Kidney (tissue), 14 donors: ENCODE results near the gene DPY19L1. TPM values are rescaled to one million over a fixed set of nuclear protein-coding genes. Genes with fewer than 3 reads are reported as not detected.
A peak's percentile ranks its signal among the peaks of the same experiment; 100 is the strongest.
"Not testable (repeated sequence)": the region's sequence is repeated elsewhere in the genome, so short reads cannot be mapped to it uniquely, and the experiment has no call there.

Source experiments
- DNase-seq, 5 donors: peaks; one replicate each; pipeline ENCODE4 v3.0.0-alpha.2; 2013 to 2020
- FAIRE-seq: peaks from 2 replicates; lab custom pipeline; 2012; peaks lifted over from hg19 to GRCh38; lab: Jason Lieb, UNC
- H3K27ac ChIP-seq, 2 donors: one replicate each; pipeline ENCODE4 v1.7.0; 2013; ENCODE audit warnings: low read depth in 2 of 2, low read length in 2 of 2, inconsistent platforms in 1 of 2
- H3K27me3 ChIP-seq: one replicate; pipeline ENCODE4 v1.7.1; 2013; ENCODE audit warnings: low read length, inconsistent platforms; ENCODE audit not compliant: control insufficient read depth, insufficient read depth
- H3K36me3 ChIP-seq, 3 donors: one replicate each; pipeline versions ENCODE4 v1.7.0 to v1.7.1; 2013; ENCODE audit warnings: low read length in 3 of 3, control low read depth in 1 of 3, inconsistent platforms in 1 of 3; ENCODE audit not compliant: insufficient read depth in 3 of 3, control insufficient read depth in 2 of 3
- H3K4me1 ChIP-seq, 3 donors: one replicate each; pipeline versions ENCODE4 v1.7.0 to v1.7.1; 2013; ENCODE audit warnings: low read length in 3 of 3, inconsistent platforms in 1 of 3, low read depth in 1 of 3; ENCODE audit not compliant: control insufficient read depth in 2 of 3, insufficient read depth in 2 of 3
- H3K4me3 ChIP-seq, 3 donors: one replicate each; pipeline versions ENCODE4 v1.7.0 to v1.8.1; 2013; ENCODE audit warnings: low read length in 3 of 3, control low read depth in 1 of 3, inconsistent platforms in 1 of 3
- H3K9ac ChIP-seq, 3 donors: one replicate each; pipeline versions ENCODE4 v1.7.0 to v1.7.1; 2013; ENCODE audit warnings: low read length in 3 of 3, control low read depth in 1 of 3, inconsistent platforms in 1 of 3
- H3K9me3 ChIP-seq, 3 donors: one replicate each; pipeline versions ENCODE4 v1.7.0 to v1.7.1; 2013; ENCODE audit warnings: low read length in 3 of 3, control low read depth in 1 of 3, inconsistent platforms in 1 of 3; ENCODE audit not compliant: control insufficient read depth in 2 of 3, insufficient read depth in 1 of 3
- intact Hi-C: fragments of 100-400 bp; cut with DNase I; formaldehyde crosslinking; loops from one replicate; pipeline ENCODE4 v1.11.1; 2022
- polyA plus RNA-seq: library from polyadenylated mRNA; stranded (reverse); fragments of 350-450 nt; fragmentation: Illumina TruSeq; extraction: RNeasy Lipid Tissue Mini Kit (QIAGEN cat#74804); gene quantifications from one replicate; pipeline ENCODE4 v1.2.3, GENCODE V29; 2014; ENCODE audit warnings: low read depth, low replicate concordance; ENCODE audit not compliant: insufficient read depth
- total RNA-seq: library from RNA; stranded (reverse); fragmentation: NEBNext Ultra II Directional; extraction: Animal tissue kit (Norgen Biotek cat#: 25700); gene quantifications from one replicate; pipeline ENCODE4 v1.2.1, GENCODE V29; 2021
- TF ChIP-seq, protein P1 (sequence below): IDR thresholded peaks from 3 replicates; pipeline ENCODE4 v1.5.1; 2012; ENCODE audit warnings: mild to moderate bottlenecking, moderate library complexity, borderline replicate concordance; ENCODE audit not compliant: insufficient read depth; ENCODE audit errors: extremely low read depth
- donor health status: control.
- donor health status: control.
- donor health status: control.
- donor health status: control.
- donor health status: control.
- donor health status: DM: yes; HTN: yes; CAD: no.
- donor health status: Normal renal cell carcinoma (clear cell type).

The DPY19L1 gene
- total and polyA plus RNA-seq, 2 donors from 2014 or later, result 5.0 to 32.4 TPM

GRCh38 chr7:34918198-34918861 is 119.0 kb downstream of the DPY19L1 start:
- intact Hi-C loops, H3K27ac ChIP-seq, H3K9ac ChIP-seq, H3K36me3 ChIP-seq, H3K27me3 ChIP-seq, DNase-seq, H3K4me3 ChIP-seq, H3K4me1 ChIP-seq, H3K9me3 ChIP-seq, FAIRE-seq: not testable (repeated sequence)

DNA sequence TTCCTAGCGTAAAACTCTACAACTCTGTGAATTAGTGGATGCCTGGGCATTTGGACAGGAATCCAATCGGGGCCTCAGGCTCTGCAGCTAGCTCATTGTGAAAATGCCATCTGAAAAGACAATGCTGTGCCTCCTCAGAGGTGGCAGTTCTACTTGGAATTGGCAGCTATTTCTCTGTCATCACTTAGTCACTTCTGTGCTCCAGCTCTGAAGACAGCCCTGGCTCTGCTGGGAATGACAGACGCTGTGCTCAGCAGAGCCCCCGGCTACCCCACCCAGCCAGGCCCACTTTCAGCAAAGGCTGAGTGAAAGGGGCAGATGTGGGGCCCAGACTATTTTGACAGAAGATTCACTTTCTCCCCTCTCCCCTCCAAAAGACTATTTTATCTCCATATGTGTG is 119.8 kb downstream of the DPY19L1 start:
- H3K9ac ChIP-seq, H3K9me3 ChIP-seq, DNase-seq, H3K27me3 ChIP-seq, intact Hi-C loops, H3K27ac ChIP-seq, H3K4me3 ChIP-seq, H3K36me3 ChIP-seq, H3K4me1 ChIP-seq, FAIRE-seq: not testable (repeated sequence)

- TF ChIP-seq, protein P1, sequence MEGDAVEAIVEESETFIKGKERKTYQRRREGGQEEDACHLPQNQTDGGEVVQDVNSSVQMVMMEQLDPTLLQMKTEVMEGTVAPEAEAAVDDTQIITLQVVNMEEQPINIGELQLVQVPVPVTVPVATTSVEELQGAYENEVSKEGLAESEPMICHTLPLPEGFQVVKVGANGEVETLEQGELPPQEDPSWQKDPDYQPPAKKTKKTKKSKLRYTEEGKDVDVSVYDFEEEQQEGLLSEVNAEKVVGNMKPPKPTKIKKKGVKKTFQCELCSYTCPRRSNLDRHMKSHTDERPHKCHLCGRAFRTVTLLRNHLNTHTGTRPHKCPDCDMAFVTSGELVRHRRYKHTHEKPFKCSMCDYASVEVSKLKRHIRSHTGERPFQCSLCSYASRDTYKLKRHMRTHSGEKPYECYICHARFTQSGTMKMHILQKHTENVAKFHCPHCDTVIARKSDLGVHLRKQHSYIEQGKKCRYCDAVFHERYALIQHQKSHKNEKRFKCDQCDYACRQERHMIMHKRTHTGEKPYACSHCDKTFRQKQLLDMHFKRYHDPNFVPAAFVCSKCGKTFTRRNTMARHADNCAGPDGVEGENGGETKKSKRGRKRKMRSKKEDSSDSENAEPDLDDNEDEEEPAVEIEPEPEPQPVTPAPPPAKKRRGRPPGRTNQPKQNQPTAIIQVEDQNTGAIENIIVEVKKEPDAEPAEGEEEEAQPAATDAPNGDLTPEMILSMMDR, result no peak
- Histone ChIP-seq H3K4me3 (no peak overlapping the region), H3K27me3 (no peaks in the 10 kb centered on the region), H3K9ac (no peak overlapping the region), H3K9me3 (peaks cover 0 to 2% (median 0%) of the 10 kb centered on the region in 3 donors), H3K36me3 (no peaks in the 10 kb centered on the region), H3K4me1 (no peaks in the 10 kb centered on the region), H3K27ac (no peak overlapping the region)
- DNase-seq (no peak), FAIRE-seq (no peak)
- intact Hi-C loops, result no loop called here
Measured at GRCh38 chr7:34916267-34916666, 121.0 kb downstream of the DPY19L1 start.

- Histone ChIP-seq H3K36me3 (no peaks in the 10 kb centered on the region), H3K9me3 (peaks cover 0 to 2% (median 0%) of the 10 kb centered on the region in 3 donors), H3K9ac (no peak overlapping the region), H3K27ac (no peak overlapping the region), H3K4me3 (no peak overlapping the region), H3K27me3 (no peaks in the 10 kb centered on the region), H3K4me1 (no peaks in the 10 kb centered on the region)
- no peak for FAIRE-seq
- intact Hi-C loops, result no loop called here
- TF ChIP-seq, protein P1, result no peak
- DNase-seq, result no peak
Measured at GRCh38 chr7:34912236-34912635, 125.0 kb downstream of the DPY19L1 start.

DNA sequence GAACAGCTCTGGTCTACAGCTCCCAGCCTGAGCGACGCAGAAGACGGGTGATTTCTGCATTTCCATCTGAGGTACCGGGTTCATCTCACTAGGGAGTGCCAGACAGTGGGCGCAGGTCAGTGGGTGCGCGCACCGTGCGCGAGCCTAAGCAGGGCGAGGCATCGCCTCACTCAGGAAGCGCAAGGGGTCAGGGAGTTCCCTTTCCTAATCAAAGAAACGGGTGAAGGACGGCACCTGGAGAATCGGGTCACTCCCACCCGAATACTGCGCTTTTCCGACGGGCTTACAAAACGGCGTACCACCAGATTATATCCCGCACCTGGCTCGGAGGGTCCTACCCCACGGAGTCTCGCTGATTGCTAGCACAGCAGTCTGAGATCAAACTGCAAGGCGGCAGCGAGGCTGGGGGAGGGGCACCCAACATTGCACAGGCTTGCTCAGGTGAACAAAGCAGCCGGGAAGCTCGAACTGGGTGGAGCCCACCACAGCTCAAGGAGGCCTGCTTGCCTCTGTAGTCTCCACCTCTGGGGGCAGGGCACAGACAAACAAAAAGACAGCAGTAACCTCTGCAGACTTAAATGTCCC is 130.9 kb downstream of the DPY19L1 start:
- H3K27me3 ChIP-seq, FAIRE-seq, H3K9ac ChIP-seq, H3K4me3 ChIP-seq, H3K4me1 ChIP-seq, H3K9me3 ChIP-seq, H3K27ac ChIP-seq, intact Hi-C loops, H3K36me3 ChIP-seq: not testable (repeated sequence)
- DNase-seq, result peak in 3 of 5 donors; percentile 5 to 28 (median 8)
